ENCODE results near the gene MYO5A.
"Not testable (repeated sequence)": the region's sequence is repeated elsewhere in the genome, so short reads cannot be mapped to it uniquely, and the experiment has no call there.

MYO5A gene

DNA sequence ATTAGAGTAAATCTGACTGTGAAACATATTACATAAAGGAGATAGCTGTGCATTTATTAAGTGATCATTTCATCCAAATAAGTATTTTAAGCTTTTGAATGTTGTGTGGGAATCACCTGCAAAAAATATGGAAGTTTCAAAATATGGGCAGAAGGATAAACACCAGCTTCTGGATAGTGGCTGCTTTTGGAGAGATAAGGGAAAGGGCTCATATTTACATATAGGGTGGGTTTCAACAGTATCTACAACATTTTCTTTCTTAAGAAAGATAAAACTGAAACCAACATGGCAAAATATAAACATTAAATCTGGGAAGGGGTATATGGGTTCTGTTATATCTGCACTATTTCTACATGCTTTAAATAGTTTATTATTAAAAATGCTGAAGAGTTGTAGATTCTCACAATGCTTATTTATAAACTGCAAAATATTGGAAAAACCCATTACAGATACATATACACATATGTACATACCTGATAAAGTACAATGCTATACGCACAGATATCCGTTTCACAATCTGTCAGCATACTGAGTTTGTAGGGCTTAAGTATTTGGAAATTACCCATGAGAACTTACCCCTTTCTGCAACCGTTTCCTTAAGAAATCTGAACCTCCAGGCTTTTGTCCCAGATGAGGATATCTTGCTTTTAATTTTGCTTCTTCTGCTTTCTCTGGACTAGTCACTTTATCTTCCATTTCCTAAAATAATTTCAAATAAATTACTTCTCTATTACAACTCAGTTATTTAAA, 28.0 kb upstream of the MYO5A start:
- DNase-seq (ENCODE audit: low read depth): peak; percentile 33
- H3K4me3 ChIP-seq (ENCODE audit: low read depth, low read length): no peak overlapping the region
- TF ChIP-seq, protein P1, sequence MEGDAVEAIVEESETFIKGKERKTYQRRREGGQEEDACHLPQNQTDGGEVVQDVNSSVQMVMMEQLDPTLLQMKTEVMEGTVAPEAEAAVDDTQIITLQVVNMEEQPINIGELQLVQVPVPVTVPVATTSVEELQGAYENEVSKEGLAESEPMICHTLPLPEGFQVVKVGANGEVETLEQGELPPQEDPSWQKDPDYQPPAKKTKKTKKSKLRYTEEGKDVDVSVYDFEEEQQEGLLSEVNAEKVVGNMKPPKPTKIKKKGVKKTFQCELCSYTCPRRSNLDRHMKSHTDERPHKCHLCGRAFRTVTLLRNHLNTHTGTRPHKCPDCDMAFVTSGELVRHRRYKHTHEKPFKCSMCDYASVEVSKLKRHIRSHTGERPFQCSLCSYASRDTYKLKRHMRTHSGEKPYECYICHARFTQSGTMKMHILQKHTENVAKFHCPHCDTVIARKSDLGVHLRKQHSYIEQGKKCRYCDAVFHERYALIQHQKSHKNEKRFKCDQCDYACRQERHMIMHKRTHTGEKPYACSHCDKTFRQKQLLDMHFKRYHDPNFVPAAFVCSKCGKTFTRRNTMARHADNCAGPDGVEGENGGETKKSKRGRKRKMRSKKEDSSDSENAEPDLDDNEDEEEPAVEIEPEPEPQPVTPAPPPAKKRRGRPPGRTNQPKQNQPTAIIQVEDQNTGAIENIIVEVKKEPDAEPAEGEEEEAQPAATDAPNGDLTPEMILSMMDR (IDR thresholded peaks at IDR 0.05; ENCODE audit: insufficient read depth, low read depth, low read length, missing control alignments): no peak

DNA sequence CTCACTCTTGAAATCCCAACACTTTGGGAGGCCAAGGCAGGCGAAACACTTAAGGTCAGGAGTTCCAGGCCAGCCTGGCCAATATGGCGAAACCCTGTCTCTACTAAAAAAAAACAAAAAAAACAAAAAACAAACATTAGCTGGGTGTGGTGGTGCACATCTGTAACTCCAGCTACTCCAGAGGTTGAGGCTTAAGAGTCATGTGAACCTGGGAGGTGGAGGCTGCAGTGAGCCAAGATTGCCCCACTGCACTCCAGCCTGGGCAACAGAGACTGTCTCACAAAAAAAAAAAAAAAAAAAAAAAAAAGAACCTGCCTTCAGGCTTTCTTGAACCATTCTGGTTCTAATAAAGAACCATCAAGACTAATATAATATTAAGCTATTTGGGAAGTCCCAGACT, 23.6 kb upstream of the MYO5A start:
- no peak overlapping the region for H3K4me3 ChIP-seq (ENCODE audit: low read depth, low read length)
- TF ChIP-seq, protein P1 (IDR thresholded peaks at IDR 0.05; ENCODE audit: insufficient read depth, low read depth, low read length, missing control alignments): no peak
- no peak for DNase-seq (ENCODE audit: low read depth)

DNA sequence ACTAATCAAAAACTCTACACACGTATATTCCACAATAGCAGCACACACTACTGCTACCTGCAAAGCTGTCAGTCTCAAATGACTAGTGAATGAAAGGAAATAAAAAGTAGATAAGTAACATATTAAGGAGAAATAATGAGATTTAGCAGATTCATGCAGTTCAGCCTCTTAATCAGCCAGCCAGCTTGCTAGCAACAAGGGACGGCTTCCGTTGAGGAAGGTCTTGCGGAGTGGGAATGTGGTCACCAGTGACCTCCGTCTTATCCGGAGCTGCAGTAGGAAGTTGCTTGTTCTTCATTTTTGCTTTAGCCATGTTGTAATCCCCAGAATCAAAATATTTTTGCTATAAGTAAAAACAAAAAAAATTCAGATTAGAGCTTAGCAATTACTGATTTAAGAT, 23.1 kb upstream of the MYO5A start:
- DNase-seq (ENCODE audit: low read depth): no peak
- TF ChIP-seq, protein P1 (IDR thresholded peaks at IDR 0.05; ENCODE audit: insufficient read depth, low read depth, low read length, missing control alignments): no peak
- no peak overlapping the region for H3K4me3 ChIP-seq (ENCODE audit: low read depth, low read length)

DNA sequence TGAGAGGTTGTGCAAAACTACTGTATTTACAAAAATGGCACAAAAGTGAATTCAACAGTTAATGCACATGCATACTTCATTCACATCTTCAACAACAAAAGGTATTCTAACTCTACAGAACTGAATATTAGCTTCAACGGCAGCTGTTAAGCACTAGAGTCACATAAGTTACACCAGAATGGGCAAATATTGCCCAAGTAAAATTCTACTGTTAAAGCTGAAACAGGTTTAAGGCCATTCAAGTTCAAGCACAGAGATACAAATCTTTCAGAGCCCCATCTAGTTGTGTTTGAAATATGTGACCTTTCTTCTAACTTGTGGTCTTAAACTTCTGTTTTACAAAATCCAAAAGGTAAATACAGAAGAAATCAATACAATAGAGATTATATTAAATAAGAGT, 22.5 kb upstream of the MYO5A start:
- DNase-seq (ENCODE audit: low read depth); H3K4me3 ChIP-seq (ENCODE audit: low read depth, low read length): not testable (repeated sequence)

DNA sequence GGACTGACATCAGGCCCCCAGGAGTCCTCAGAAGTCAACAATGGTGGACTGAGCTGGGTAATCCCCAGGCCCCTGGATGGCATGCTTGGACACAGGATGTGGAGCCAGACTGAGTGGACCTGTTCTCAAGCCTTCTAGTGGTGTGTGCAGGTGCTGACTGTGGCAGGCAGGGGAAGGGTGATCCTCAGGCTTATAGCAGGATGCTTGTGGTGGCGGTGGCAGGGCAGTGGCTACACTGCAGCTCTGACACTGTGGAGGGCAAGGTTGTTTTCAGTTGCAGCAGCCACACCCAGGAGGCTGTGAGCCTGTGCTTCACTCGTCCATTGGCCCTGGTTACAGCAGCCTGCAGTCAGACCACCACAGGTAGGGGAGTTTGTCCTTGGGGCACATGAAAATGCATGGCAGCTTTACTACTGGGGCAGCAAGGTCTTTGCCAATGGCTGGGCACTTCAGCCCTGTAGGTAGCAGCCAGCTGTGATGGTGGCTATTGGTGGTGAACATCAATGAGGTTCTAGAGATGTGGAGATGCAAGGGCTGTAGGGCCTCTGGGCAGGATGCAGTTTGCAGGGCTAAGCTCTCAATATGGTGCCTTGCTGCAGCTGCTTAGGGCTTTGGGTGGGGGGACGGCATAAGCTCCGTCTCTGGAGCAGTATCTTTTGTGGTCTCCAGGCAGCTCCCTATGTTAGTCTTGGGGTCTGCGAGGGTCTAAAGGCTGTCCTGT, 17.5 kb upstream of the MYO5A start:
- no peak overlapping the region for H3K4me3 ChIP-seq (ENCODE audit: low read depth, low read length)
- TF ChIP-seq, protein P1 (IDR thresholded peaks at IDR 0.05; ENCODE audit: insufficient read depth, low read depth, low read length, missing control alignments): no peak
- peak; percentile 40 for DNase-seq (ENCODE audit: low read depth)

DNA sequence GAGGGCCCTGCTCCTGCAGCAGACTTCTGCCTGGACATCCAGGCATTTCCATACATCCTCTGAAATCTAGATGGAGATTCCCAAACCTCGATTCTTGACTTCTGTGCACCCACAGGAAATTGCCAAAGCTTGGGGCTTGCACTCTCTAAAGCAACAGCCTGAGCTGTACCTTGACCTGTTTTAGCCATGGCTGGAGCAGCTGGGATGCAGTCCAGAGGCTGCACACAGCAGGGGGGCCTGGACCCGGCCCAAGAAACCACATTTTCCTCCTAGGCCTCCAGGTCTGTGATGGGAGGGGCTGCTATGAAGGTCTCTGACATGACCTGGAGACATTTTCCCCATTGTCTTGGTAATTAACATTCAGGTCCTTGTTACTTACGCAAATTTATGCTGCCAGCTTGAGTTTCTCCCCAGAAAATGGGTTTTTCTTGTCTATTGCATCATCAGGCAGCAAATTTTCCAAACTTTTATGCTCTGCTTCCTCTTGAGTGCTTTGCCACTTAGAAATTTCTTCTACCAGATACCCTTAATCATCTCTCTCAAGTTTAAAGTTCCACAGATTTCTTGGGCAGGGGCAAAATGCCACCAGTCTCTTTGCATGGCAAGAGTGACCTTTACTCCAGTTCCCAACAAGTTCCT, 11.8 kb upstream of the MYO5A start:
- no peak for DNase-seq (ENCODE audit: low read depth)
- TF ChIP-seq, protein P1 (IDR thresholded peaks at IDR 0.05; ENCODE audit: insufficient read depth, low read depth, low read length, missing control alignments): no peak
- no peak overlapping the region for H3K4me3 ChIP-seq (ENCODE audit: low read depth, low read length)

DNA sequence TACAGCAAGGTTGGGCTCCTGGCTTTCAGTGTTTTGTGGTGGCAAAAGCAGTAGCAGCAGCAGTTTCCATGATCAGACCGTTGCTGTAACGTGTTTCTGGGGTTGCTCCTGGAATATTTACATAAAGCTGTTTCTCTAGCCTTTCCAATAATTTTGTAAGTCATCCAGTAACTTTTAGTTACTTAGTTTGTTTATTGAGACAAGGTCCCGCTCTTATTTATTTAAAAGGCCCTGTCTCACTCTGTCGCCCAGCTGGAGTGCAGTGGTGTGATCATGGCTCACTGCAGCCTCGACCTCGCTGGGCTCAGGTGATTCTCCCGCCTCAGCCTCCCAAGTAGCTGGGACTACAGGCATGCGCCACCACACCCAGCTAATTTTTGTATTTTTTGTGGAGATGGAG, 8.8 kb upstream of the MYO5A start:
- no peak for DNase-seq (ENCODE audit: low read depth)
- no peak overlapping the region for H3K4me3 ChIP-seq (ENCODE audit: low read depth, low read length)
- TF ChIP-seq, protein P1 (IDR thresholded peaks at IDR 0.05; ENCODE audit: insufficient read depth, low read depth, low read length, missing control alignments): no peak

Measured in GM12865 (cell line).